NCI-H2029 (cell line): Measurements from ENCODE around the gene LSMEM2.
A peak's percentile ranks its signal among the peaks of the same experiment; 100 is the strongest.
"Not testable (repeated sequence)": the region's sequence is repeated elsewhere in the genome, so short reads cannot be mapped to it uniquely, and the experiment has no call there.

Experiments used
- DNase-seq: peaks from one replicate; lab custom pipeline; 2025; lab: John Stamatoyannopoulos, UW

LSMEM2 gene

DNA sequence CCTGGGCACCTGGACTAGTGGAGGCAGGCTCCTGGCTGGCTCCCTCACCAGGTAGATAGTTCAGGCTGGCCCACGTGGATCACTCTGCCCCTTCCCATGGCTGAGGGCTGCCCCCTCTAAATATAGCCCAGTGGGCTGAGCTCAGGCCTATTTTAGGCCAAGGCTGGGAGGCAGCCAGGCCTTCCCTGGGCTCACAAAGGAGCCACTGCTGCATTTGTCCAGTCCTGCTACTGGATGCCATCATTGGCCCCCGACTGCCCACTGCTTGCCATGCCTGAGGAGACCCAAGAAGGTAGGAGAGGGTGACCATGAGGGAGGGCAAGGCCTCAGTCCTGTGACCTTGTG lies at the start of gene LSMEM2:
Gene LSMEM2, plus strand, starts transcription at position 208 of the 345 bp plus-strand sequence. Its CDS starts 27 bp downstream, at position 235.
- no peak for DNase-seq

DNA sequence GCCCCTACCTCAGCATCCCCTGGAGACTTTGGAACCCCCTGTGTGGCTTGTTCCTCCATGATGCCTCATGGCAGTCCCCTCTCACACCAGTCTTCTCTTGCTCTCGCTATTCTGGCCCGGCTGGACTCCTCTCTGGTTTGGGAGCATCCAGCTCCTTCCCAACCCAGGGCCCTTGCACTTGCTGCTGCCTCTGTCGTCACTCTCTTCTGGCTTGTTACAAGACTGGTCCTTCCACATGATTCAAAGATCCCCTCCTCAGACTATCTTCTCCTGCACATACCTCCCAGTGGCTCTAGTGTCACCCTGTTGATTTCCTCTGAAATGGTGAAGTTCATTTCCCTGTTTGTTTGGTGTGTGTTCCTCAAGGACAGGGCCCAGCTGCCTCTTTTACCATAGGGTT lies 49.4 kb upstream of the LSMEM2 start:
- no peak for DNase-seq

DNA sequence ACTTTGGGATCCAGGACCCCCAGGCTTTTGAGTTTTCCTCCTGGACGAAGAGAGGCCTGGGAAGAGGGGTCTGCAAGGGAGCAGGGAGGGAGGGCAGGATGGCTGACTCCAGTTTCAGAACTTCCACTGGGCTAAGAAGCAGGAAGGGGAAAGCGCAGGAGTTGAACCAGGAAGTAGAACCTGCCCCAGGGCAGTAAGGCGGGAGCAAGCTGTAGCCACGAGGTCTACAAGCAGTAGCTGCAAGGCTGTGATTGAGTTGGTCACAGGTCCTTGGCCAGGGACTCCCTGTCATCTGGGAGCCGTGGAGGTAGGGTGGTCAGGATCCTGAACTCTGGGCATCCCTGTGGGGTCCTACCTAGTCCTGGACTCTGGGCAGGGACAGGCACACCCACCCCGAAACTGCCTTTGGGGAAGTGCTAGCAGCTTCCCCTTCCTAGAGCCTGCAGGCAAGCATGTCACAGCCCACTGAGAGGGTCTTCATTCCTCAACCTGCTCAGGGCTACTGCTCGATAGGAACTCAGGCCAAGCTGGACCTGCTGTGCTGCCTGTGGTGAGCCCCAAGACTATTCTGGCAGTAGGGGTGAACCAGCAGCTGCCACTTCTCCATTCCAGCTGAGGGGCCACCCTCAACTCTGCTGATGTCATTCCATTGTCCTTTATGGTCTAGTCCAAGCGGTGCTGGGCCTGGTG lies 48.6 kb upstream of the LSMEM2 start:
- DNase-seq = no peak

DNA sequence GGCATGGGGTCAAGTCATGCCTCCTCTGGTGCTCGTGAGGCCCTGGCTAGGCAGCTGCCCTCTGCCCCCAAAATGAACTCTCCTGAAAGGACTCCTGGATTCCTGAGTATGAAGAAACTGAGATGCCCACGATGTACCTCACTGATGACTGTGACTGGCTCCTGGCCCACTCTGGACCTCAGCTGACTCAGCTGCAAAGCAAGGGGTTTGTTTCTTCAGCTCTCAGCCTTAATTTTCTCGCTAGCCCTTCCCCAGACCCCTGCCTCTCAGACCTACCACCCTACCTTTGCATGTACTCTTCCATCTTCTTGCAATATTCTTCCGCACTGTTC lies 48.1 kb upstream of the LSMEM2 start:
- no peak for DNase-seq

- DNase-seq = no peak
These were observed 47.3 kb upstream of the LSMEM2 start for GRCh38 chr3:50231581-50231980.

DNA sequence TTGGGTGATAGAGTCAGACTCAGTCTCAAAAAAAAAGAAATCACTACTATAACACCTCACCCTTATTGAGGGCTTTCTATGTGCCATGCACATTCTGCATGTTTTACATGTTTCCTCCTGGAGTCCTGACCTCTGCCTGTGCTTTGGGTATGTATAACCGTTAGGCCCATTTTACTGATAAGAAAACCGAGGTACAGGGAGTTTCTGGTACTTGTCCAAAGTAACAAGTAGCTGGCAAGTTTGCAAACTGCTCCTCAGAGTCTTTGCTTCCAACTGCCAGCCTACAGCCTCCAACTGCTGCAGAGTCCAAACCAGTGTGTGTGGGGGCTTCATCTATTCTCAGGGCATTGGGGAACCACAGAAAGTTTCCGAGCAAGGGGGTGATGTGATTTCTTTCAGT lies 46.6 kb upstream of the LSMEM2 start:
- DNase-seq = no peak

GRCh38 chr3:50233176-50233575 lies 45.7 kb upstream of the LSMEM2 start:
- no peak for DNase-seq

DNA sequence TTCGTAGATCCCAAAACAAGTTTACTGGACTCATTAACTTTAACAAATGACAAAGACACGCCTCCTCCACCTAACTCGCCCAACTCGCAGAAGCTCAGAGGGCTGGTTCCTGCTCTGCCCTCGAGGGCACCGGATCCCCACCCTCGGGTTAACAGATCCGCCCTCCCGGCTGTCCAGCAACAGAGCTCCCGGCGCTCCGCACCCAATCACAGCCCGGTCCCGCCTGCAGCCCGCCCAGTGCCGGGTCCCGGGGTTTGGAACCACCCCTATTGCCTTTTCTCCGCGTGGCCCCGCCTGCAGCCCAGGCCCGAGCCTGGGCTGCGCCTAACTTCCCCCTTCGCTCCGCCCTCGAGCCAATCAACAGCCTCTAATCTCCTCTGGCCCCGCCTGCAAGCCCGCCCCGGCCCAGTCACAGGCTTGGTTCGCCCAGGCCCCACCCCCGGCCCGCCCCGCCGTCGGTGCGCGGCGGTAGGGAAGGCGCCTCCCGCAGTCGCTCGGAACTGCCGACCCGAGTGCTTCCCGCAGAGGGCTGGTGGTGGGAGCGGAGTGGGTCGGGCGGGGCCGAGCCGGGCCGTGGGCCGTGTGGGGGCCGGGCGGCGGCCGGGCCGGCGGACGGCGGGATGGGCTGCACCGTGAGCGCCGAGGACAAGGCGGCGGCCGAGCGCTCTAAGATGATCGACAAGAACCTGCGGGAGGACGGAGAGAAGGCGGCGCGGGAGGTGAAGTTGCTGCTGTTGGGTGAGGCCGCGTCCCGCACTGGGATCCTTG lies 43.0 kb upstream of the LSMEM2 start, which contains the start of gene GNAI2:
Gene GNAI2, plus strand, starts transcription at position 489 of the 768 bp plus-strand sequence. Its CDS starts 132 bp downstream, at position 621.
- peak; percentile 87 for DNase-seq

DNA sequence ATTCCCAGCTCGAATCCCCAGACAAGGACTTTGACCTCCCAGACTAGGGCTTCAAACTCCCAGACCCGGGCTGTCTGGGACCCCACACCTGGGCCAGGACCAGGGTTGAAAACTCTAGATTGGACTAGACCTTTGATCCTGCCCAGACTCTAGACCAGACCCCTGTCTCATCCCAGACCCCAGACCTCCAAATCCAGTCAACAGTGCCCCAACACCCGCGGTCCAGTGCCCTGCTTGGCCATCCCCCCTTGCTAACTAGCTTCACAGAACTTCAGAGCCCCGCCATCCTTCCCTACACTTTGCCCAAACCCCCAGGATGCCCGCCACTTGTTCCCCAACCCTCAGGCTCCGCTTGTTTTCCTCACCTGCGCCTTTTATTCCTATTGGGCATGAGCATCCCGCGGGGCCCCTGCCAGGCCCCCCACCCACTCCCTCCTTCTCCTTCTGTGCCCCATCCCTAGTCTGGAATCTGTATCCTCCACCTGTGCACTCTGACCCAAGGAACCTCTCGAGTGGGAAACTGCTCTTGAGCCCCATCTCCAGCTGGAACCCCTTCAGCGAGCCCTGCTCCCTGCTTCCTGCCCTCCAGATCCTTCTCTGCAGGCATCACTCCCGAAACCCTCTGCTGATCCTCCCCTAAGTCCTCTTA lies 42.3 kb upstream of the LSMEM2 start:
- no peak for DNase-seq

- DNase-seq = no peak
These were observed 41.7 kb upstream of the LSMEM2 start for GRCh38 chr3:50237133-50237651.

GRCh38 chr3:50237754-50238548 lies 40.9 kb upstream of the LSMEM2 start:
- peak; percentile 70 for DNase-seq

DNA sequence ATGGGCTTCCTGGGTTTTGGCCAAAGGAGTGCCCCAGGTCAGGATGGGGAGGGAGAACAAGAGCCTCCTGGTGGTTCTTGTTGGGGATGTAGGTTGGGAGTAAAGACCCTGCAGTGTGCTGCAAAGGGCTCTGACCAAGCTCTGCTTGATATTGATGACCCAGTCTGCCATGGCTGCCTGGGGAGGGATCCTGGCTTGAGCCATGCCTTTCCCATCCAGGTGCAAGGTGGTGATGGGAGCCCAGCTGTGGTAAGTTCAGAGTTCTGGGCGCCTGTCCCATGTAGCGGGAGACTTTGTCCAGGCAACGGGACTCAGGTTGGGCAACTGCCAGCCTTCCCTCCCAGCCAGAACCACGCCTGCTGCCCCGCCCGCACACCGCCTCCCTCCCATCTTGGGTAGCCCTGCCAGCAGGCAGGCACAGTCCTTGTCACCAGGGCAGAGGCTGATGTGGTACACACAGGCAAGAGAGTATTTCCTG lies 40.3 kb upstream of the LSMEM2 start:
- DNase-seq = no peak

GRCh38 chr3:50239649-50240048 lies 39.2 kb upstream of the LSMEM2 start:
- no peak for DNase-seq

DNA sequence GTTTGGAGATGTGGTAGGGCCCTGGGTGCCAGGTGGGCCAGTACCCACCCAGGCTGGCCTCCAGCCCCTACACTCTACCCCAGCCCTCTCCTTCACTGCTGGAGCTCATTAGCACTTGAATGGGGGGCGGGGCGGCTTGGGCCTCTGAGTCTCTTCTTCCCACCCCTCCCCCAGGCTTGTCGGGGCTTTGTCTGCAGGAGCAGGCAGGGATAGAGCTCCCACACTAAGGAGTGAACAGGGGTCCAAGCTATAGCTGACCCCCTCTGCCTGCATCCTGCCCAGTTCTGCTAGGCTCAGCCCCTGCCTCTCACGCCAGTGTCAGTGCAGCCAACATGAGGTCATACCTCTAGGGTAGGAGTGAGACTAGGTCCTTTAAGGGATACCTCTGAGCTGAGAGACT lies 37.7 kb upstream of the LSMEM2 start:
- DNase-seq = no peak

- DNase-seq = no peak
These were observed 37.0 kb upstream of the LSMEM2 start for GRCh38 chr3:50241713-50242380.

GRCh38 chr3:50242381-50242770 lies 36.5 kb upstream of the LSMEM2 start:
- no peak for DNase-seq

- DNase-seq = no peak
These were observed 35.9 kb upstream of the LSMEM2 start for GRCh38 chr3:50242851-50243542.

- no peak for DNase-seq
These were observed 35.4 kb upstream of the LSMEM2 start for GRCh38 chr3:50243543-50243895.

DNA sequence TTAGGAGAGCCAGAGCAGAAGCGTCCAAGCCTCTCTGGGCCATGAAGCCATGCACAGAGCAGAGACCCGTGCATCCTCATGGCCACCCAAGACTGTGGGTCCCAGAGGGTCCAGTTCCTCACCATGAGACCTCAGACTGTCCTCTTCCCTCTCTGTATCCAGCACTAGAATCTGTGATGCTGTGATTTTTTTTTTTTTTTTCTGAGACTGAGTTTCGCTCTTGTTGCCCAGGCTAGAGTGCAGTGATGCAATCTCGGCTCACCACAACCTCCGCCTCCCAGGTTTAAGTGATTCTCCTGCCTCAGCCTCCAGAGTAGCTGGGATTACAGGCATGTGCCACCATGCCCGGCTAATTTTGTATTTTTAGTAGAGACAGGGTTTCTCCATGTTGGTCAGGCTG lies 34.1 kb upstream of the LSMEM2 start:
- DNase-seq = not testable (repeated sequence)

DNA sequence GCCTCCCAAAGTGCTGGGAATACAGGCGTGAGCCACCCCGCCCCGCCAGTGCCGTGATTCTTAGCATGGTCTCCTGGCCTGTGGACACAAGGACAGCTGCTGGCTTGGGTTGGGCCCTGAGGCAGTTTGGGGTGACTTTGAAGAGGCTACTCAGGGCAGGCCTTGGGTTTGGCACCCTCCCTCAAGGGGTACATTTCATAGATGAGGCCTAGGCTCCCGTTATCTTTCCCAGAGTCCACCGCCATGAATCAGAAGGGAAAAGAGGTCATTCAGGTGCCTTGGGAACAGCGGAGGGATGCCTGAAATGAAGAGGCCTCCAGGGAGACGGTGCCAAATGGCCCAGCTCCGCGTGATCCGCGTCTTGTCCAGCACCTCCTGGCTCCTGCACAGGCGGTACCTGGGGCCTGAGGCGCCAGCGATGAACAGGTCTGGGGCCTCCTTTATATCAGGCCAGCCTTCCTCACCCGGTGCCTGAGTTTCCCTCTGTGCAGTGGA lies 33.6 kb upstream of the LSMEM2 start:
- no peak for DNase-seq
